Loucy (cell line): ENCODE measurements around the gene MOCOS.

Experiments used
- EZH2phosphoT487 ChIP-seq: fragments of 200-600 bp; IDR thresholded peaks from 2 replicates; pipeline ENCODE4 v1.6.1; 2018; ENCODE audit warnings: antibody characterized with exemption, mild to moderate bottlenecking, moderate library complexity, borderline replicate concordance
- TF ChIP-seq, protein P1 (sequence below): fragments of 200-600 bp; sonication (generic); conservative IDR thresholded peaks from 2 replicates; pipeline ENCODE4 v1.5.1; 2014; ENCODE audit warnings: mild to moderate bottlenecking, antibody characterized with exemption, low read length

DNA sequence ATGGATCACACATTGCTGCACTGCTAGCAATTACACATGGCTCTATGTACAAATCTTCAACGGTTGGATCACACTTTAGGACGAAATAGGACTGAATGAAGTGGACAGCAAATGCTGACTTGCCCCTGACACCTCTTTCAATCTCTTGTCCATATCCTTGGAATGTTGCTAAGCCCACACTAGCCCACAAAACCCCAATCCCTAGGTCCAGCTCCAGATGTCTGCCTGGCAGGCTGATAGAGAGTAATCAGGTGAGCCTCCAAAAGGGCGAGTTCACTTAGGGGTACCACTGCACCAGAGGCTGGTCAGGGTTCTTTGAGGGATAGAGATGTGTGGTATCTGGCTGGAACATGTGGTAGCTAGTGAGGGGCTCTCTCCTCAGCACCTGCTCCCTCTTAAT is 91.7 kb downstream of the MOCOS start:
- TF ChIP-seq, protein P1, sequence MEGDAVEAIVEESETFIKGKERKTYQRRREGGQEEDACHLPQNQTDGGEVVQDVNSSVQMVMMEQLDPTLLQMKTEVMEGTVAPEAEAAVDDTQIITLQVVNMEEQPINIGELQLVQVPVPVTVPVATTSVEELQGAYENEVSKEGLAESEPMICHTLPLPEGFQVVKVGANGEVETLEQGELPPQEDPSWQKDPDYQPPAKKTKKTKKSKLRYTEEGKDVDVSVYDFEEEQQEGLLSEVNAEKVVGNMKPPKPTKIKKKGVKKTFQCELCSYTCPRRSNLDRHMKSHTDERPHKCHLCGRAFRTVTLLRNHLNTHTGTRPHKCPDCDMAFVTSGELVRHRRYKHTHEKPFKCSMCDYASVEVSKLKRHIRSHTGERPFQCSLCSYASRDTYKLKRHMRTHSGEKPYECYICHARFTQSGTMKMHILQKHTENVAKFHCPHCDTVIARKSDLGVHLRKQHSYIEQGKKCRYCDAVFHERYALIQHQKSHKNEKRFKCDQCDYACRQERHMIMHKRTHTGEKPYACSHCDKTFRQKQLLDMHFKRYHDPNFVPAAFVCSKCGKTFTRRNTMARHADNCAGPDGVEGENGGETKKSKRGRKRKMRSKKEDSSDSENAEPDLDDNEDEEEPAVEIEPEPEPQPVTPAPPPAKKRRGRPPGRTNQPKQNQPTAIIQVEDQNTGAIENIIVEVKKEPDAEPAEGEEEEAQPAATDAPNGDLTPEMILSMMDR, result no peak
- no peak for TF ChIP-seq EZH2phosphoT487
